ENCODE results near the gene PTPRD. TPM values are rescaled to one million over a fixed set of nuclear protein-coding genes. Genes with fewer than 3 reads are reported as not detected.

The PTPRD gene
- total RNA-seq, 1 experiment from 2014 or later = not detected

DNA sequence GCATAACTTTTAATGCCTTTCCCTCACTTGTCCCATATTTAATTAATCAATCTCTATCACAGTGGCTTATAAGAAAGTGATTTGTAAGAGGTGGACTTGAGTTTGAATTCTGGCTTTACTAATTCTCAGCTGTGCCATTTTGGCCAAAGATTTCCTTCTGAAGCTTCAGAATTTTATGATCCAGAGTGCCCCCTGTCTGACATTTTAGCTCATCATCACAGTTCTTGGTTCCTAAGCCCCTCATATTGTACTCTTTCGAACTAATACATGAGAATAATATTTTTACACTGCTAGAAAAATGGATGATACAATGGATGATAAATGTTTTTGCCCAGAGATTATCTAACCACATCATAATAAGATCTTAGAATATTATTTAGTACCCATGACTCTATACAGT is 1014.1 kb downstream of the PTPRD start:
- intact Hi-C loops (cut with micrococcal nuclease; ENCODE audit: unreplicated experiment) = no loop called here
- Histone ChIP-seq H3K4me3 (ENCODE audit: low read depth, low read length, poor library complexity, severe bottlenecking) (no peak overlapping the region), H3K36me3 (ENCODE audit: insufficient read depth, low read length, poor library complexity, severe bottlenecking) (no peaks in the 10 kb centered on the region), H3K27ac (ENCODE audit: low read depth, low read length, poor library complexity, severe bottlenecking) (no peak overlapping the region), H3K27me3 (replicated peaks; ENCODE audit: insufficient read depth, low read depth, low read length, poor library complexity) (no peaks in the 10 kb centered on the region), H3K4me1 (ENCODE audit: insufficient read depth, low read length, poor library complexity, severe bottlenecking) (no peaks in the 10 kb centered on the region), H3K9me3 (ENCODE audit: low read depth, low read length, poor library complexity, severe bottlenecking) (no peaks in the 10 kb centered on the region)
- TF ChIP-seq, protein P1, sequence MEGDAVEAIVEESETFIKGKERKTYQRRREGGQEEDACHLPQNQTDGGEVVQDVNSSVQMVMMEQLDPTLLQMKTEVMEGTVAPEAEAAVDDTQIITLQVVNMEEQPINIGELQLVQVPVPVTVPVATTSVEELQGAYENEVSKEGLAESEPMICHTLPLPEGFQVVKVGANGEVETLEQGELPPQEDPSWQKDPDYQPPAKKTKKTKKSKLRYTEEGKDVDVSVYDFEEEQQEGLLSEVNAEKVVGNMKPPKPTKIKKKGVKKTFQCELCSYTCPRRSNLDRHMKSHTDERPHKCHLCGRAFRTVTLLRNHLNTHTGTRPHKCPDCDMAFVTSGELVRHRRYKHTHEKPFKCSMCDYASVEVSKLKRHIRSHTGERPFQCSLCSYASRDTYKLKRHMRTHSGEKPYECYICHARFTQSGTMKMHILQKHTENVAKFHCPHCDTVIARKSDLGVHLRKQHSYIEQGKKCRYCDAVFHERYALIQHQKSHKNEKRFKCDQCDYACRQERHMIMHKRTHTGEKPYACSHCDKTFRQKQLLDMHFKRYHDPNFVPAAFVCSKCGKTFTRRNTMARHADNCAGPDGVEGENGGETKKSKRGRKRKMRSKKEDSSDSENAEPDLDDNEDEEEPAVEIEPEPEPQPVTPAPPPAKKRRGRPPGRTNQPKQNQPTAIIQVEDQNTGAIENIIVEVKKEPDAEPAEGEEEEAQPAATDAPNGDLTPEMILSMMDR (conservative IDR thresholded peaks at IDR 0.05; ENCODE audit: low read depth, low read length) = no peak
- no peak for TF ChIP-seq EZH2 (IDR thresholded peaks at IDR 0.05; ENCODE audit: borderline replicate concordance, low read depth, low read length, poor library complexity, severe bottlenecking)
- BruUV-seq (replicated peaks) = no TSS peak
- no peak for DNase-seq (ENCODE audit: low spot score)
- ChIA-PET POLR2A (ENCODE audit: low non-redundant PET) (no interaction called here), CTCF (no interaction called here)

DNA sequence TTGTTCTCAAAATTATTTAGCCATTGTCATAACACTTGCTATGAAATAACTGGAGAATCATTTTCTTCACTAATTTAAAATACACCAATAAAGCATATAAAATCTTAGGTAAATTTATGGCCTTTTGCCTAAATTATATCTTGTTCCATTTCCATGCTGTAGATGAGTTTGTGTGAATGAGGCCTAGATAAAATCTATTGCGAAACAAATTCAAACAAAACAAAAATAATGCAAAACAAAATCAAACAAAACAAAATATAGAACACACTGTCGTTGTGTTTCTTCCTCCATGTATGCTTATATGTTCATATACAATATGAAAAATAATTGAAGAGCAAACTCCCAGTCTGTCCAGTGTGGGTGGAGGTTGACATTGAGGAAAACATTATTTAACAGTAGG is 1020.7 kb downstream of the PTPRD start:
- intact Hi-C loops (cut with micrococcal nuclease; ENCODE audit: unreplicated experiment) = no loop called here
- Histone ChIP-seq H3K9me3 (ENCODE audit: low read depth, low read length, poor library complexity, severe bottlenecking) (no peaks in the 10 kb centered on the region), H3K4me3 (ENCODE audit: low read depth, low read length, poor library complexity, severe bottlenecking) (no peak overlapping the region), H3K4me1 (ENCODE audit: insufficient read depth, low read length, poor library complexity, severe bottlenecking) (no peaks in the 10 kb centered on the region), H3K27ac (ENCODE audit: low read depth, low read length, poor library complexity, severe bottlenecking) (no peak overlapping the region), H3K36me3 (ENCODE audit: insufficient read depth, low read length, poor library complexity, severe bottlenecking) (no peaks in the 10 kb centered on the region), H3K27me3 (replicated peaks; ENCODE audit: insufficient read depth, low read depth, low read length, poor library complexity) (no peaks in the 10 kb centered on the region)
- BruUV-seq (replicated peaks) = no TSS peak
- CTCF ChIA-PET = interaction anchor here (0.6 kb wide), 1 partner anchor 30 kb away, joined by 3 read pairs; no protein-coding TSS in a partner anchor
- TF ChIP-seq EZH2 (IDR thresholded peaks at IDR 0.05; ENCODE audit: borderline replicate concordance, low read depth, low read length, poor library complexity, severe bottlenecking) = no peak
- TF ChIP-seq, protein P1 (conservative IDR thresholded peaks at IDR 0.05; ENCODE audit: low read depth, low read length) = no peak
- DNase-seq (ENCODE audit: low spot score) = no peak
- POLR2A ChIA-PET (ENCODE audit: low non-redundant PET) = no interaction called here

DNA sequence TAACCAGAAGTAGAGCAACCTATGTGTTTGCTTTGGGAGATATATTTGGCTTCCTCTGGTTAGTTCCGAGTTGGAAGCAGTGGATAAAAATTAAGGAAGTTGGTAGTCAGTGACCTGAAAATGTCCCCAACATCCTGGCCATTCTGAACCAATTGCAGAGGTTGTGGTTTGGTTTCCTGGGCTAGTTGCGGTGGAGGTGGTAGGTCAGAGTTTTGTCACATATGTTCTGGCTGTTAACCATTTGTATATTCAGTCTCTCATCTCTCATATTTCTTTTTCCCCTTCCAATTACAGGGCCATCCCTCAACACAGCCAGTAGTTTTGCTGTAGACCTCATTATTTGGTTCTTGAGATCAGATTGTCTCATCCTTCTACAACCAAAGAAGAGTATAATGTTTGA is 1026.9 kb downstream of the PTPRD start:
- no peaks in the 10 kb centered on the region for H3K36me3 ChIP-seq (ENCODE audit: insufficient read depth, low read length, poor library complexity, severe bottlenecking)
- H3K27ac ChIP-seq (ENCODE audit: low read depth, low read length, poor library complexity, severe bottlenecking) = no peak overlapping the region
- TF ChIP-seq, protein P1 (conservative IDR thresholded peaks at IDR 0.05; ENCODE audit: low read depth, low read length) = no peak
- no peak for TF ChIP-seq EZH2 (IDR thresholded peaks at IDR 0.05; ENCODE audit: borderline replicate concordance, low read depth, low read length, poor library complexity, severe bottlenecking)
- H3K9me3 ChIP-seq (ENCODE audit: low read depth, low read length, poor library complexity, severe bottlenecking) = no peaks in the 10 kb centered on the region
- no peaks in the 10 kb centered on the region for H3K4me1 ChIP-seq (ENCODE audit: insufficient read depth, low read length, poor library complexity, severe bottlenecking)
- CTCF ChIA-PET = no interaction called here
- H3K4me3 ChIP-seq (ENCODE audit: low read depth, low read length, poor library complexity, severe bottlenecking) = no peak overlapping the region
- intact Hi-C loops (cut with micrococcal nuclease; ENCODE audit: unreplicated experiment) = no loop called here
- BruUV-seq (replicated peaks) = no TSS peak
- DNase-seq (ENCODE audit: low spot score) = no peak
- POLR2A ChIA-PET (ENCODE audit: low non-redundant PET) = no interaction called here
- H3K27me3 ChIP-seq (replicated peaks; ENCODE audit: insufficient read depth, low read depth, low read length, poor library complexity) = no peaks in the 10 kb centered on the region
